Measurements from ENCODE around the gene TRIM44. TPM values are rescaled to one million over a fixed set of nuclear protein-coding genes. Genes with fewer than 3 reads are reported as not detected.

Gene TRIM44
- total RNA-seq, 1 experiment from 2014 or later: 33.4 TPM

DNA sequence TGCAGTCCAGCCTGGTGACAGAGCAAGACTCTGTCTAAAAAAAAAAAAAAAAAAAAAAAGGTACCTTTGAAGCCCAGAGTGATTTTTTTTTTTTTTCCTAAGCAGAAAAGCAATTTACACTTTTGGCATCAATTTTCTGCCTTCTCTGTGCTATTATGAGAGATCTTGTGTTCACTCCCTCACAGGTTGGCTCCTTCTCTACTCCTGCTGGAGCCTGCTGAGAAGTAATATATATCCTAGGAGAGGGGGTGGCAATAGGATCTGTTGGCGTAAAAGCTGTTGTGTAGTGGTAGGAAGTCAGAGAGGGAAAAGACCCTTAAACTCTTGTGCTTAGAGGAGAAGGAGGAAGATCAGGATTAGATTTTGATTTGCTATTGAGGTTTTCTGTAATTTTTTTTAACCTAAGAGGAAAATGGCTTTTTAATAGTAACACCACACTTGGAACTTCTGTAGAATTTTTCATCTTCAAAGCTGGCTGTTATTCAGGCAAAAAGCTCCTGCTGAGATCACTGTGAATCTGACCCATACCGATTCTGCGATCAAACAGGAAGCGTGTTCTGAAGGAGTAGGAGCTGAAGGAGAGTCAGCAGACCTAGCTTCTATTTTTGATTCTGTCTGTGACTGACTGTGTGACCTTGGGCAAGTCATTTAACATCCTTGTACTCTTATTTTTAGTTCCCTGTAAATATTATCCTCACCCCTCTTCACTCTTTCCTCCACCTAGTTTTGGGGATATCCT is 77.7 kb downstream of the TRIM44 start:
- H3K9me2 ChIP-seq (ENCODE audit: insufficient read depth): no peaks in the 10 kb centered on the region
- no peak for DNase-seq (ENCODE audit: low read depth, low spot score)
- H3K4me2 ChIP-seq (ENCODE audit: low read length): no peak overlapping the region
- no peaks in the 10 kb centered on the region for H3K36me3 ChIP-seq (ENCODE audit: control insufficient read depth in 1 of 2, insufficient read depth in 2 of 2, low read length in 2 of 2)
- H3K9ac ChIP-seq (ENCODE audit: low read length): no peak overlapping the region
- no peaks in the 10 kb centered on the region for H3K9me3 ChIP-seq (ENCODE audit: control insufficient read depth in 1 of 2, insufficient read depth in 1 of 2, low read depth in 1 of 2, low read length in 2 of 2)
- no TSS peak for BruUV-seq (replicated peaks)
- no peak for TF ChIP-seq FOSL1 (IDR thresholded peaks at IDR 0.05; ENCODE audit: low read depth)
- no peaks in the 10 kb centered on the region for H4K20me1 ChIP-seq (ENCODE audit: insufficient read depth)
- no peak overlapping the region for H2AFZ ChIP-seq (ENCODE audit: low read depth, low read length, poor library complexity, severe bottlenecking)
- H3K79me2 ChIP-seq (ENCODE audit: insufficient read depth, low read length): no peaks in the 10 kb centered on the region
- H3K4me3 ChIP-seq (replicated peaks in 1 of 2; ENCODE audit: low read depth in 1 of 2, low read length in 2 of 2): no peak overlapping the region
- H3K4me1 ChIP-seq (ENCODE audit: control insufficient read depth in 1 of 2, insufficient read depth in 2 of 2, low read length in 2 of 2): no peaks in the 10 kb centered on the region
- intact Hi-C loops (cut with micrococcal nuclease): no loop called here
- no peak for ATAC-seq
- no peaks in the 10 kb centered on the region for H3K27me3 ChIP-seq (ENCODE audit: insufficient read depth, low read length)
- ChIA-PET CTCF (no interaction called here), RAD21 (ENCODE audit: low non-redundant PET in 1 of 2, low total read pairs in 2 of 2, uncharacterized antibody in 2 of 2, unreplicated experiment in 2 of 2) (interaction anchor here in 1 of 2 experiments (0.7 kb wide), 1 partner anchor 97 kb away, joined by 3 read pairs; no protein-coding TSS in a partner anchor), POLR2A (no interaction called here)
- no peak overlapping the region for H3K27ac ChIP-seq (ENCODE audit: low read depth, low read length)

DNA sequence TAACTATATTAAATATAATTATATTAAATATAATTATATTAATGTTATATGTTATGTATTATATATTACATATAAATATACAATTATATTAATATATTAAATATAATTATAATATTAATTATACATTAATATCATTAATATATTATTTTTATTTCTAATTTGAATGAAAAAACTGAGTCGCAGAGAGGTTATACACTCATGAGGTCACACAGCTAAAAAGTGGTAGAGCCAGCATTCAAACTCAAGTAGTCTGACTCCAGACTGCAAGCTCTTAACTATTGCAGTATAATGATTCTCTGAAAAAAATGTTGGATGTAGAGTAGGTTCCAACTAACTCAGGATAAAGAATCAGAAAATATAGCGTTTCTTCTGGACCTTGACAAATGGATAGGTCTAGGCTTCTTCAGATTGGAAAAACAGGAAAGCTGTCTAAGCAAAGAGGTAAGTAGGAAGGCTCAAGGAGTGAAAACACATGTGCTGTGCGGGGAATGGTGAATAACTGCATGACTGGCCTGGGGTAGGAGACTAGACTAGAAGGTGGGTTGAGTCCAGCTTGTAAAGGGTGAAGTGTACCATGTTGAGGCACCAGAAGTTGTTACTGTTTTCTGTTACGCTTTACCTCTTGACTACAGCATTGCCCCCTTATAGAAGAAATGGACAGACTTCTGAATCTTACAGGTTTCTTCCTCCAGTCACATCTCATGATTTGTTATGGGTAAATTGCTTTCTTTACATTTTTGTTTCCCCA is 80.3 kb downstream of the TRIM44 start:
- no peaks in the 10 kb centered on the region for H3K9me3 ChIP-seq (ENCODE audit: control insufficient read depth in 1 of 2, insufficient read depth in 1 of 2, low read depth in 1 of 2, low read length in 2 of 2)
- no peak for ATAC-seq
- BruUV-seq (replicated peaks): no TSS peak
- no peak for DNase-seq (ENCODE audit: low read depth, low spot score)
- H3K36me3 ChIP-seq (ENCODE audit: control insufficient read depth in 1 of 2, insufficient read depth in 2 of 2, low read length in 2 of 2): no peaks in the 10 kb centered on the region
- H3K27me3 ChIP-seq (ENCODE audit: insufficient read depth, low read length): no peaks in the 10 kb centered on the region
- no peak overlapping the region for H3K27ac ChIP-seq (ENCODE audit: low read depth, low read length)
- H3K4me3 ChIP-seq (replicated peaks in 1 of 2; ENCODE audit: low read depth in 1 of 2, low read length in 2 of 2): no peak overlapping the region
- CTCF ChIA-PET: no interaction called here
- no peaks in the 10 kb centered on the region for H3K79me2 ChIP-seq (ENCODE audit: insufficient read depth, low read length)
- H2AFZ ChIP-seq (ENCODE audit: low read depth, low read length, poor library complexity, severe bottlenecking): no peak overlapping the region
- H3K9me2 ChIP-seq (ENCODE audit: insufficient read depth): no peaks in the 10 kb centered on the region
- H3K9ac ChIP-seq (ENCODE audit: low read length): no peak overlapping the region
- POLR2A ChIA-PET: no interaction called here
- H3K4me1 ChIP-seq (ENCODE audit: control insufficient read depth in 1 of 2, insufficient read depth in 2 of 2, low read length in 2 of 2): no peaks in the 10 kb centered on the region
- no peak overlapping the region for H3K4me2 ChIP-seq (ENCODE audit: low read length)
- no peaks in the 10 kb centered on the region for H4K20me1 ChIP-seq (ENCODE audit: insufficient read depth)
- RAD21 ChIA-PET (ENCODE audit: low non-redundant PET in 1 of 2, low total read pairs in 2 of 2, uncharacterized antibody in 2 of 2, unreplicated experiment in 2 of 2): no interaction called here
- intact Hi-C loops (cut with micrococcal nuclease): no loop called here
- no peak for TF ChIP-seq RAD21 (IDR thresholded peaks at IDR 0.05; ENCODE audit: low read depth)
- TF ChIP-seq, protein P1, sequence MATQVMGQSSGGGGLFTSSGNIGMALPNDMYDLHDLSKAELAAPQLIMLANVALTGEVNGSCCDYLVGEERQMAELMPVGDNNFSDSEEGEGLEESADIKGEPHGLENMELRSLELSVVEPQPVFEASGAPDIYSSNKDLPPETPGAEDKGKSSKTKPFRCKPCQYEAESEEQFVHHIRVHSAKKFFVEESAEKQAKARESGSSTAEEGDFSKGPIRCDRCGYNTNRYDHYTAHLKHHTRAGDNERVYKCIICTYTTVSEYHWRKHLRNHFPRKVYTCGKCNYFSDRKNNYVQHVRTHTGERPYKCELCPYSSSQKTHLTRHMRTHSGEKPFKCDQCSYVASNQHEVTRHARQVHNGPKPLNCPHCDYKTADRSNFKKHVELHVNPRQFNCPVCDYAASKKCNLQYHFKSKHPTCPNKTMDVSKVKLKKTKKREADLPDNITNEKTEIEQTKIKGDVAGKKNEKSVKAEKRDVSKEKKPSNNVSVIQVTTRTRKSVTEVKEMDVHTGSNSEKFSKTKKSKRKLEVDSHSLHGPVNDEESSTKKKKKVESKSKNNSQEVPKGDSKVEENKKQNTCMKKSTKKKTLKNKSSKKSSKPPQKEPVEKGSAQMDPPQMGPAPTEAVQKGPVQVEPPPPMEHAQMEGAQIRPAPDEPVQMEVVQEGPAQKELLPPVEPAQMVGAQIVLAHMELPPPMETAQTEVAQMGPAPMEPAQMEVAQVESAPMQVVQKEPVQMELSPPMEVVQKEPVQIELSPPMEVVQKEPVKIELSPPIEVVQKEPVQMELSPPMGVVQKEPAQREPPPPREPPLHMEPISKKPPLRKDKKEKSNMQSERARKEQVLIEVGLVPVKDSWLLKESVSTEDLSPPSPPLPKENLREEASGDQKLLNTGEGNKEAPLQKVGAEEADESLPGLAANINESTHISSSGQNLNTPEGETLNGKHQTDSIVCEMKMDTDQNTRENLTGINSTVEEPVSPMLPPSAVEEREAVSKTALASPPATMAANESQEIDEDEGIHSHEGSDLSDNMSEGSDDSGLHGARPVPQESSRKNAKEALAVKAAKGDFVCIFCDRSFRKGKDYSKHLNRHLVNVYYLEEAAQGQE (IDR thresholded peaks at IDR 0.05; ENCODE audit: low read depth): no peak
- TF ChIP-seq, protein P2, sequence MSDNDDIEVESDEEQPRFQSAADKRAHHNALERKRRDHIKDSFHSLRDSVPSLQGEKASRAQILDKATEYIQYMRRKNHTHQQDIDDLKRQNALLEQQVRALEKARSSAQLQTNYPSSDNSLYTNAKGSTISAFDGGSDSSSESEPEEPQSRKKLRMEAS (IDR thresholded peaks at IDR 0.05): no peak
- TF ChIP-seq, protein P3, sequence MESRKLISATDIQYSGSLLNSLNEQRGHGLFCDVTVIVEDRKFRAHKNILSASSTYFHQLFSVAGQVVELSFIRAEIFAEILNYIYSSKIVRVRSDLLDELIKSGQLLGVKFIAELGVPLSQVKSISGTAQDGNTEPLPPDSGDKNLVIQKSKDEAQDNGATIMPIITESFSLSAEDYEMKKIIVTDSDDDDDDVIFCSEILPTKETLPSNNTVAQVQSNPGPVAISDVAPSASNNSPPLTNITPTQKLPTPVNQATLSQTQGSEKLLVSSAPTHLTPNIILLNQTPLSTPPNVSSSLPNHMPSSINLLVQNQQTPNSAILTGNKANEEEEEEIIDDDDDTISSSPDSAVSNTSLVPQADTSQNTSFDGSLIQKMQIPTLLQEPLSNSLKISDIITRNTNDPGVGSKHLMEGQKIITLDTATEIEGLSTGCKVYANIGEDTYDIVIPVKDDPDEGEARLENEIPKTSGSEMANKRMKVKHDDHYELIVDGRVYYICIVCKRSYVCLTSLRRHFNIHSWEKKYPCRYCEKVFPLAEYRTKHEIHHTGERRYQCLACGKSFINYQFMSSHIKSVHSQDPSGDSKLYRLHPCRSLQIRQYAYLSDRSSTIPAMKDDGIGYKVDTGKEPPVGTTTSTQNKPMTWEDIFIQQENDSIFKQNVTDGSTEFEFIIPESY (IDR thresholded peaks at IDR 0.05; ENCODE audit: extremely low read depth, insufficient replicate concordance, low read length): no peak
- no peak for TF ChIP-seq EZH2 (IDR thresholded peaks at IDR 0.05)
- no peak for TF ChIP-seq SRF (IDR thresholded peaks at IDR 0.05; ENCODE audit: low read depth)
- TF ChIP-seq, protein P4, sequence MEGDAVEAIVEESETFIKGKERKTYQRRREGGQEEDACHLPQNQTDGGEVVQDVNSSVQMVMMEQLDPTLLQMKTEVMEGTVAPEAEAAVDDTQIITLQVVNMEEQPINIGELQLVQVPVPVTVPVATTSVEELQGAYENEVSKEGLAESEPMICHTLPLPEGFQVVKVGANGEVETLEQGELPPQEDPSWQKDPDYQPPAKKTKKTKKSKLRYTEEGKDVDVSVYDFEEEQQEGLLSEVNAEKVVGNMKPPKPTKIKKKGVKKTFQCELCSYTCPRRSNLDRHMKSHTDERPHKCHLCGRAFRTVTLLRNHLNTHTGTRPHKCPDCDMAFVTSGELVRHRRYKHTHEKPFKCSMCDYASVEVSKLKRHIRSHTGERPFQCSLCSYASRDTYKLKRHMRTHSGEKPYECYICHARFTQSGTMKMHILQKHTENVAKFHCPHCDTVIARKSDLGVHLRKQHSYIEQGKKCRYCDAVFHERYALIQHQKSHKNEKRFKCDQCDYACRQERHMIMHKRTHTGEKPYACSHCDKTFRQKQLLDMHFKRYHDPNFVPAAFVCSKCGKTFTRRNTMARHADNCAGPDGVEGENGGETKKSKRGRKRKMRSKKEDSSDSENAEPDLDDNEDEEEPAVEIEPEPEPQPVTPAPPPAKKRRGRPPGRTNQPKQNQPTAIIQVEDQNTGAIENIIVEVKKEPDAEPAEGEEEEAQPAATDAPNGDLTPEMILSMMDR (IDR thresholded peaks at IDR 0.05 in 2 of 3, conservative IDR thresholded peaks at IDR 0.05 in 1 of 3; ENCODE audit: borderline replicate concordance in 1 of 3, insufficient read depth in 1 of 3, low read depth in 2 of 3, low read length in 2 of 3): no peak
- no peak for TF ChIP-seq ZNF274 (IDR thresholded peaks at IDR 0.05; ENCODE audit: low read depth, low read length)

Measured in HCT116 (cell line).